Effector CD8-positive, alpha-beta T cell (primary cell): ENCODE data around the gene SIRT3.
"Not testable (repeated sequence)": the region's sequence is repeated elsewhere in the genome, so short reads cannot be mapped to it uniquely, and the experiment has no call there.

ENCODE experiments used
- DNase-seq: peaks from one replicate; lab custom pipeline; 2025; lab: John Stamatoyannopoulos, UW

SIRT3 gene

GRCh38 chr11:240315-240714, 4.2 kb upstream of the SIRT3 start:
- DNase-seq, result no peak

- not testable (repeated sequence) for DNase-seq
Observed at GRCh38 chr11:238346-238745, 2.2 kb upstream of the SIRT3 start.

GRCh38 chr11:236774-237767, 929 bp upstream of the SIRT3 start, which contains the start of gene PSMD13:
Gene PSMD13, plus strand, starts transcription at chr11:236976. Its CDS starts 74 bp downstream, at chr11:237050.
- peak; percentile 74 for DNase-seq

GRCh38 chr11:235609-235996, 539 bp downstream of the SIRT3 start:
- DNase-seq, result no peak

- no peak for DNase-seq
Observed at GRCh38 chr11:235180-235579, 962 bp downstream of the SIRT3 start.

GRCh38 chr11:232783-233565, 3.2 kb downstream of the SIRT3 start:
- DNase-seq, result no peak

GRCh38 chr11:230431-230830, 5.7 kb downstream of the SIRT3 start:
- no peak for DNase-seq

- DNase-seq, result no peak
Observed at GRCh38 chr11:227824-228379, 8.2 kb downstream of the SIRT3 start.

GRCh38 chr11:225734-226453, 10.2 kb downstream of the SIRT3 start:
- DNase-seq, result no peak

- DNase-seq, result no peak
Observed at GRCh38 chr11:224424-224823, 11.7 kb downstream of the SIRT3 start.

GRCh38 chr11:223884-224283, 12.3 kb downstream of the SIRT3 start:
- no peak for DNase-seq

- no peak for DNase-seq
Observed at GRCh38 chr11:223026-223789, 12.9 kb downstream of the SIRT3 start.

GRCh38 chr11:221998-222789, 13.9 kb downstream of the SIRT3 start:
- DNase-seq, result no peak

- no peak for DNase-seq
Observed at GRCh38 chr11:221539-221938, 14.6 kb downstream of the SIRT3 start.

GRCh38 chr11:220641-221215, 15.4 kb downstream of the SIRT3 start:
- not testable (repeated sequence) for DNase-seq

GRCh38 chr11:218815-219593, 17.1 kb downstream of the SIRT3 start:
- no peak for DNase-seq

GRCh38 chr11:217704-218103, 18.4 kb downstream of the SIRT3 start:
- no peak for DNase-seq

- DNase-seq, result no peak
Observed at GRCh38 chr11:216081-216974, 19.8 kb downstream of the SIRT3 start.
